H1 (cell line): ENCODE data around the gene ALG14. TPM values are rescaled to one million over a fixed set of nuclear protein-coding genes. Genes with fewer than 3 reads are reported as not detected.

Source experiments
- CTCF ChIA-PET: fragments of 300-600 bp; sonication (Branson Sonifier 250); formaldehyde crosslinking; loops from one replicate; lab custom pipeline; 2021; ENCODE audit not compliant: partially characterized antibody; lab: Charles Lee
- POLR2A ChIA-PET: fragments of 300-600 bp; sonication (Branson Sonifier 250); formaldehyde crosslinking; loops from one replicate; lab custom pipeline; 2021; ENCODE audit warnings: inconsistent platforms; ENCODE audit not compliant: partially characterized antibody; lab: Charles Lee
- DNase-seq, 2 experiments: peaks; one replicate each; pipeline versions ENCODE4 v3.0.0 to v3.0.0-alpha.2; 2010 to 2022; ENCODE audit warnings: low spot score in 2 of 2, low read depth in 1 of 2, mixed read lengths in 1 of 2
- FAIRE-seq: peaks from 2 replicates; lab custom pipeline; 2011; peaks lifted over from hg19 to GRCh38; lab: Jason Lieb, UNC
- H2AFZ ChIP-seq: 2 replicates; pipeline ENCODE4 v1.8.1; 2012; ENCODE audit warnings: low read length, inconsistent platforms
- H2AK5ac ChIP-seq: 2 replicates; pipeline ENCODE4 v1.6.1; 2013; ENCODE audit warnings: low read depth, low read length
- H2BK120ac ChIP-seq: replicated peaks from 2 replicates; pipeline ENCODE3; 2013; ENCODE audit warnings: low read depth, low read length, inconsistent platforms
- H2BK12ac ChIP-seq: 2 replicates; pipeline ENCODE4 v1.6.1; 2013; ENCODE audit warnings: low read depth, low read length
- H2BK15ac ChIP-seq: 2 replicates; pipeline ENCODE4 v1.6.1; 2013; ENCODE audit warnings: low read length
- H2BK20ac ChIP-seq: 2 replicates; pipeline ENCODE4 v1.6.1; 2013; ENCODE audit warnings: low read length
- H2BK5ac ChIP-seq: 2 replicates; pipeline ENCODE4 v1.6.1; 2013; ENCODE audit warnings: low read depth, low read length
- H3K14ac ChIP-seq: 2 replicates; pipeline ENCODE4 v1.6.1; 2013; ENCODE audit warnings: inconsistent platforms; ENCODE audit not compliant: insufficient read length
- H3K18ac ChIP-seq: 2 replicates; pipeline ENCODE4 v1.6.1; 2013; ENCODE audit warnings: low read length; ENCODE audit errors: extremely low read depth
- H3K23ac ChIP-seq: 2 replicates; pipeline ENCODE4 v1.6.1; 2013; ENCODE audit warnings: inconsistent platforms; ENCODE audit not compliant: insufficient read length
- H3K23me2 ChIP-seq: 2 replicates; pipeline ENCODE4 v1.6.1; 2013; ENCODE audit warnings: low read depth, low read length
- H3K27ac ChIP-seq: 2 replicates; pipeline ENCODE4 v1.6.1; 2011; ENCODE audit warnings: low read depth, low read length, inconsistent platforms
- H3K27me3 ChIP-seq, 4 experiments: replicated peaks in 1 of 4; 1 replicate in 1 of 4; 2 replicates in 3 of 4; pipeline versions ENCODE4 v1.6.1 to v1.8.1; 2011 to 2013; ENCODE audit warnings: low read length in 3 of 4, mild to moderate bottlenecking in 3 of 4, inconsistent platforms in 2 of 4, mixed read lengths in 2 of 4, moderate library complexity in 1 of 4; ENCODE audit not compliant: control insufficient read depth in 3 of 4, insufficient read depth in 3 of 4; ENCODE audit errors: extremely low read depth in 1 of 4
- H3K36me3 ChIP-seq, 4 experiments: 2 replicates each; pipeline versions ENCODE4 v1.6.1 to v1.8.1; 2011 to 2013; ENCODE audit warnings: mild to moderate bottlenecking in 4 of 4, low read length in 3 of 4, moderate library complexity in 2 of 4, control low read depth in 1 of 4, inconsistent platforms in 1 of 4; ENCODE audit not compliant: insufficient read depth in 4 of 4, control insufficient read depth in 2 of 4
- H3K4ac ChIP-seq: replicated peaks from 2 replicates; pipeline ENCODE3; 2013; ENCODE audit warnings: low read length, low read depth, mixed read lengths, inconsistent platforms; ENCODE audit not compliant: insufficient read length
- H3K4me1 ChIP-seq, 4 experiments: replicated peaks in 1 of 4; 1 replicate in 1 of 4; 2 replicates in 3 of 4; pipeline versions ENCODE4 v1.6.1 to v1.8.1; 2011 to 2013; ENCODE audit warnings: low read length in 3 of 4, inconsistent platforms in 2 of 4, mixed read lengths in 1 of 4; ENCODE audit not compliant: insufficient read depth in 4 of 4, control insufficient read depth in 3 of 4
- H3K4me2 ChIP-seq, 2 experiments: 2 replicates each; pipeline versions ENCODE4 v1.6.1 to v1.8.1; 2011 to 2013; ENCODE audit warnings: low read depth in 2 of 2, low read length in 2 of 2, control low read depth in 1 of 2, inconsistent platforms in 1 of 2, mild to moderate bottlenecking in 1 of 2; ENCODE audit not compliant: insufficient read depth in 1 of 2
- H3K4me3 ChIP-seq, 4 experiments: fragments of 200-600, 300-600 bp in 1 of 4; sonication (generic), shearing (Covaris generic), sonication (Bioruptor Twin) in 1 of 4; 2 replicates each; pipeline versions ENCODE4 v1.5.1 to v1.8.1; 2011 to 2016; ENCODE audit warnings: low read length in 4 of 4, low read depth in 3 of 4, control low read depth in 2 of 4, inconsistent platforms in 2 of 4, mild to moderate bottlenecking in 2 of 4, mixed read lengths in 1 of 4, moderate library complexity in 1 of 4; ENCODE audit not compliant: insufficient read depth in 2 of 4; ENCODE audit errors: extremely low read depth in 1 of 4
- H3K56ac ChIP-seq: replicated peaks from 2 replicates; pipeline ENCODE3; 2013; ENCODE audit warnings: low read depth, mild to moderate bottlenecking, mixed read lengths, low read length, inconsistent platforms; ENCODE audit not compliant: insufficient read length
- H3K79me1 ChIP-seq: 2 replicates; pipeline ENCODE4 v1.6.1; 2013; ENCODE audit warnings: low read depth, low read length, control low read depth
- H3K79me2 ChIP-seq, 2 experiments: 2 replicates each; pipeline versions ENCODE4 v1.6.1 to v1.8.1; 2012 to 2013; ENCODE audit warnings: low read length in 2 of 2, mild to moderate bottlenecking in 2 of 2, inconsistent platforms in 1 of 2; ENCODE audit not compliant: insufficient read depth in 2 of 2, control insufficient read depth in 1 of 2
- H3K9ac ChIP-seq, 4 experiments: replicated peaks in 1 of 4; 1 replicate in 1 of 4; 2 replicates in 3 of 4; pipeline versions ENCODE4 v1.6.1 to v1.8.1; 2011 to 2013; ENCODE audit warnings: low read depth in 3 of 4, low read length in 3 of 4, control low read depth in 2 of 4, mild to moderate bottlenecking in 2 of 4, moderate library complexity in 2 of 4, inconsistent platforms in 1 of 4; ENCODE audit errors: extremely low read depth in 1 of 4
- H3K9me3 ChIP-seq, 2 experiments: 2 replicates each; pipeline versions ENCODE4 v1.6.1 to v1.8.1; 2012 to 2013; ENCODE audit warnings: mild to moderate bottlenecking in 2 of 2, moderate library complexity in 2 of 2, control low read depth in 1 of 2, inconsistent platforms in 1 of 2, low read depth in 1 of 2, low read length in 1 of 2, mixed read lengths in 1 of 2; ENCODE audit not compliant: insufficient read depth in 2 of 2
- H4K20me1 ChIP-seq, 2 experiments: replicated peaks in 1 of 2; 2 replicates each; pipeline versions ENCODE3 to v1.8.1; 2011 to 2013; ENCODE audit warnings: inconsistent platforms in 2 of 2, low read length in 2 of 2, mild to moderate bottlenecking in 1 of 2; ENCODE audit not compliant: insufficient read depth in 2 of 2, control insufficient read depth in 1 of 2
- H4K5ac ChIP-seq: 2 replicates; pipeline ENCODE4 v1.6.1; 2013; ENCODE audit warnings: low read length, low read depth, mixed read lengths, inconsistent platforms; ENCODE audit not compliant: insufficient read length
- H4K8ac ChIP-seq: 2 replicates; pipeline ENCODE4 v1.8.0; 2013; ENCODE audit warnings: mild to moderate bottlenecking, moderate library complexity, low read length, inconsistent platforms; ENCODE audit not compliant: insufficient read depth; ENCODE audit errors: extremely low read depth
- H4K91ac ChIP-seq: replicated peaks from 2 replicates; pipeline ENCODE3; 2013; ENCODE audit warnings: low read length, mixed read lengths, inconsistent platforms; ENCODE audit not compliant: insufficient read length
- BACH1 ChIP-seq: IDR thresholded peaks from 2 replicates; pipeline ENCODE4 v1.6.1; 2012; ENCODE audit warnings: low read length, improper control_type of control experiment
- BCL11A ChIP-seq, 2 experiments: IDR thresholded peaks; one replicate each; pipeline ENCODE4 v1.6.1; 2011; ENCODE audit warnings: low read depth in 2 of 2, low read length in 2 of 2, mild to moderate bottlenecking in 2 of 2
- CBX5 ChIP-seq: fragments of 300-800, 300-1000 bp; sonication (generic); IDR thresholded peaks from 2 replicates; pipeline ENCODE4 v1.7.1; 2016; ENCODE audit warnings: antibody characterized with exemption, low read length, low read depth
- CEBPB ChIP-seq: IDR thresholded peaks from 2 replicates; pipeline ENCODE4 v1.6.1; 2012; ENCODE audit warnings: low read depth, low read length
- JUN ChIP-seq: IDR thresholded peaks from 2 replicates; pipeline ENCODE4 v1.6.1; 2011; ENCODE audit warnings: low read depth, mild to moderate bottlenecking, improper control_type of control experiment, low read length
- POU5F1 ChIP-seq: IDR thresholded peaks from 2 replicates; pipeline ENCODE4 v1.6.1; 2011; ENCODE audit warnings: low read depth, mild to moderate bottlenecking, low read length, moderate library complexity
- SAP30 ChIP-seq: fragments of 300-600 bp; sonication (generic); IDR thresholded peaks from 2 replicates; pipeline ENCODE4 v1.7.1; 2012; ENCODE audit warnings: low read length, moderate library complexity, mild to moderate bottlenecking, inconsistent platforms; ENCODE audit not compliant: insufficient read depth, insufficient replicate concordance
- SP4 ChIP-seq: IDR thresholded peaks from 2 replicates; pipeline ENCODE4 v1.6.1; 2012; ENCODE audit warnings: low read length, inconsistent platforms
- TCF12 ChIP-seq: IDR thresholded peaks from 2 replicates; pipeline ENCODE4 v1.6.1; 2011; ENCODE audit warnings: low read depth, mild to moderate bottlenecking, low read length
- WGBS, 2 experiments: shearing (Covaris generic) in 1 of 2; methylation state at CpG; one replicate each; pipeline versions ENCODE4 v1.1.6 to v1.1.7; 2013 to 2015; ENCODE audit warnings: low lambda C conversion rate in 2 of 2, mixed read lengths in 2 of 2, inconsistent platforms in 1 of 2, low coverage in 1 of 2, missing lambda C conversion rate in 1 of 2; ENCODE audit not compliant: insufficient replicate concordance in 2 of 2, insufficient coverage in 1 of 2, insufficient read length in 1 of 2; ENCODE audit errors: extremely low coverage in 1 of 2, missing lambda C conversion rate in 1 of 2; 5-methylcytosine and 5-hydroxymethylcytosine counted together
- polyA plus RNA-seq, 7 experiments: library from polyadenylated mRNA; depleted of rRNA in 3 of 7; stranded (reverse) in 5 of 7; unstranded in 2 of 7; fragments of >200 nt in 5 of 7; fragments of 200-250 nt in 2 of 7; gene quantifications; 1 replicate in 5 of 7; 2 replicates in 1 of 7; 4 replicates in 1 of 7; pipeline versions ENCODE4 v1.2.1 to v1.2.3, GENCODE V29; 2011 to 2013; ENCODE audit warnings: missing spikeins in 2 of 7, mixed read lengths in 2 of 7
- total RNA-seq: library from RNA; stranded (reverse); fragmentation: NEBNext Ultra II Directional; extraction: Animal tissue kit (Norgen Biotek cat#: 25700); gene quantifications from 2 replicates; pipeline ENCODE4 v1.2.1, GENCODE V29; 2021
- TF ChIP-seq, protein P1 (sequence below): IDR thresholded peaks from 2 replicates; pipeline ENCODE4 v1.6.1; 2011; ENCODE audit warnings: low read depth, mild to moderate bottlenecking, low read length; ENCODE audit not compliant: insufficient read depth

ALG14 gene
- total and polyA plus RNA-seq, 2 of the 8 experiments (the other 6 are each of a cell fraction or from before 2014, with no cell fraction given) = 0.95 to 1.3 TPM

DNA sequence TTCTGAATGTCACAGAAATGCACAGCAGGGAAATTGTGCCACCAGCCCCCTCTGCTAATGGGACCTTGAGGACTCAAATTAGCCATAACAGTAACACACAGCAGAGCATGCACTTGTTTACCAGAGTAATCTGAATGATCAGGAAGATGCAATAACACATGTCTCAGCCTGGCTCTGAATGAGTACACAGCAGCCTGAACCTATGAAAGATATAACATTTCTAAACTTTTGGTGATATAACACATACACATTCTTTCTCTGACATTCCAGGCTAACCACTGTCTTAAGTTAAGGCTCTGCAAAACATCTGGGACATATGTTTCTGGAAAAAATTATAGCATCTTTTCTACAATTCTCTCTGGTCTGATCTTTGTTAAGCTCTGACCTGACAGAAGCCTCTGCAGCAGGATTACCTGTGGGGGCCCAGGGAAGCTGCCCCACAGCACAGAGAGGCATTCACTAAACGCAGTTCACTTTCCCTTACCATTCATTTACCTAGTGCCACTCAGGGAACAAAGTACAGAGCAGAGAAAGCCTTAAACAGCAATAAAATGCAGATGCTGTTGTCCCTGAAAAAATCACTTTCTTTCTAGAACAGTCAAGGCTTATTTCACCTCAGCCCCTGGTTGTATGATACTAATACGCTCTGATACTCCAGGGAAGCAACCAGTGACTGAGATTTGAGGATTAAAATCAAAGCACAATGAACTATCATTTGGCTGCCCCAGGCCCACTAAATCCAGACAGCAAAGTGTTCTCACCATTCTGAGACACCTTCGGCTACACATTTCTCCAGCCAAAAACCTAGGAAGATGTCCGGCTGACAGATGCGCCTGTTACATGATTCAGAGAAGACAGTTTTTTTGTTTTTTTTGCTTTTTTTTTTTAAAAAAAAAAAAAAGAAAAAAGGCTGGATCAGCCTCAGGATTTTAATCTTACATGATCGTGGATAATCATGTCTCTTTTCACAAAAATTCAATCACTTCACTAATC, 91.9 kb downstream of the ALG14 start:
- H2AFZ ChIP-seq = no peak overlapping the region
- H3K27me3 ChIP-seq = no peaks in the 10 kb centered on the region; a peak in 1 of 7 replicates
- no peaks in the 10 kb centered on the region for H3K4me1 ChIP-seq
- no peak overlapping the region for H2BK120ac ChIP-seq
- POLR2A ChIA-PET = no interaction called here
- H3K9ac ChIP-seq = no peak overlapping the region
- H3K18ac ChIP-seq = no peak overlapping the region
- no peak overlapping the region for H4K8ac ChIP-seq
- H3K56ac ChIP-seq = no peak overlapping the region
- H3K4me2 ChIP-seq = no peak overlapping the region
- H3K23me2 ChIP-seq = no peaks in the 10 kb centered on the region
- no peak overlapping the region for H2BK20ac ChIP-seq
- no peak overlapping the region for H2BK15ac ChIP-seq
- H4K91ac ChIP-seq = no peak overlapping the region
- no peak overlapping the region for H2BK12ac ChIP-seq
- H3K79me2 ChIP-seq = no peaks in the 10 kb centered on the region
- DNase-seq (no peak), FAIRE-seq (no peak)
- no peak overlapping the region for H2AK5ac ChIP-seq
- H3K79me1 ChIP-seq = no peaks in the 10 kb centered on the region
- H3K27ac ChIP-seq = no peak overlapping the region
- H3K4me3 ChIP-seq = no peak overlapping the region
- no peak overlapping the region for H3K4ac ChIP-seq
- WGBS, 2 experiments = 85% methylated on average over 6 of the region's 6 CpGs; no CpG with 5 or more reads in 1 of the 2 experiments
- CTCF ChIA-PET = interaction anchor here (1.1 kb wide), 1 partner anchor 63 kb away, joined by 3 read pairs; no protein-coding TSS in a partner anchor
- no peak overlapping the region for H3K23ac ChIP-seq
- H4K5ac ChIP-seq = no peak overlapping the region
- H2BK5ac ChIP-seq = no peak overlapping the region
- H4K20me1 ChIP-seq = no peaks in the 10 kb centered on the region
- no peaks in the 10 kb centered on the region for H3K9me3 ChIP-seq
- H3K36me3 ChIP-seq = no peaks in the 10 kb centered on the region
- no peak overlapping the region for H3K14ac ChIP-seq
- TF ChIP-seq TCF12 (no peak), POU5F1 (no peak), BACH1 (no peak), SAP30 (no peak), SP4 (no peak), JUN (no peak), BCL11A (IDR thresholded peaks at IDR 0.05; ENCODE audit: low read depth in 2 of 2, low read length in 2 of 2) (no peak), CEBPB (no peak), CBX5 (no peak)
- TF ChIP-seq, protein P1, sequence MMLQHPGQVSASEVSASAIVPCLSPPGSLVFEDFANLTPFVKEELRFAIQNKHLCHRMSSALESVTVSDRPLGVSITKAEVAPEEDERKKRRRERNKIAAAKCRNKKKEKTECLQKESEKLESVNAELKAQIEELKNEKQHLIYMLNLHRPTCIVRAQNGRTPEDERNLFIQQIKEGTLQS = no peak
